Measurements from ENCODE around the gene SETBP1. TPM values are rescaled to one million over a fixed set of nuclear protein-coding genes. Genes with fewer than 3 reads are reported as not detected.

The SETBP1 gene
- total RNA-seq, 3 donors from 2014 or later, result 15.0 to 97.2 (median 17.8) TPM

DNA sequence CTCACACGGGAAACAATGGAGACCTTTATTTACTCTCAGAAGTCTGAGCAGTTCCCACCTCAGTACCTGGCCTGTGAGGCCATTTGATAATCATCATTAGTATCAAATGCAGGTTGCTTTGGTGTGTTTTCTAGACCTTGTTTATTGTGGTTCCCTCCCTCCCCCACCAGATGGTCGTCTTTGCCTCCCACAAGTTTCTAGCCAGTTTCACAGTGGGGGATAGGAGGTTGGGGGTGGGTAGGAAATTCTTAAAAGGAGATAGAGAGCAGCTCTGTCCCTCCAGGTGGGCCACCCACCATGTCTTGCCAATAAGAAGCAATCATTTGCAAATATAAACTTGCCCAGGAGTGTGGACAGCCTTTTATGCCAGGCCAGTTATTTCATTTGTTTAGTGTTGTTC lies 31.3 kb downstream of the SETBP1 start:
- DNase-seq (no peak), ATAC-seq (no peak)
- TF ChIP-seq, protein P1, sequence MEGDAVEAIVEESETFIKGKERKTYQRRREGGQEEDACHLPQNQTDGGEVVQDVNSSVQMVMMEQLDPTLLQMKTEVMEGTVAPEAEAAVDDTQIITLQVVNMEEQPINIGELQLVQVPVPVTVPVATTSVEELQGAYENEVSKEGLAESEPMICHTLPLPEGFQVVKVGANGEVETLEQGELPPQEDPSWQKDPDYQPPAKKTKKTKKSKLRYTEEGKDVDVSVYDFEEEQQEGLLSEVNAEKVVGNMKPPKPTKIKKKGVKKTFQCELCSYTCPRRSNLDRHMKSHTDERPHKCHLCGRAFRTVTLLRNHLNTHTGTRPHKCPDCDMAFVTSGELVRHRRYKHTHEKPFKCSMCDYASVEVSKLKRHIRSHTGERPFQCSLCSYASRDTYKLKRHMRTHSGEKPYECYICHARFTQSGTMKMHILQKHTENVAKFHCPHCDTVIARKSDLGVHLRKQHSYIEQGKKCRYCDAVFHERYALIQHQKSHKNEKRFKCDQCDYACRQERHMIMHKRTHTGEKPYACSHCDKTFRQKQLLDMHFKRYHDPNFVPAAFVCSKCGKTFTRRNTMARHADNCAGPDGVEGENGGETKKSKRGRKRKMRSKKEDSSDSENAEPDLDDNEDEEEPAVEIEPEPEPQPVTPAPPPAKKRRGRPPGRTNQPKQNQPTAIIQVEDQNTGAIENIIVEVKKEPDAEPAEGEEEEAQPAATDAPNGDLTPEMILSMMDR (IDR thresholded peaks at IDR 0.05), result no peak
- intact Hi-C loops (cut with DNase I, micrococcal nuclease), result no loop called here
- Histone ChIP-seq H3K4me1 (ENCODE audit: low read depth) (peaks cover 3% of the 10 kb centered on the region), H3K36me3 (ENCODE audit: low read depth) (no peaks in the 10 kb centered on the region), H3K4me3 (no peak overlapping the region), H3K9me3 (no peaks in the 10 kb centered on the region)

DNA sequence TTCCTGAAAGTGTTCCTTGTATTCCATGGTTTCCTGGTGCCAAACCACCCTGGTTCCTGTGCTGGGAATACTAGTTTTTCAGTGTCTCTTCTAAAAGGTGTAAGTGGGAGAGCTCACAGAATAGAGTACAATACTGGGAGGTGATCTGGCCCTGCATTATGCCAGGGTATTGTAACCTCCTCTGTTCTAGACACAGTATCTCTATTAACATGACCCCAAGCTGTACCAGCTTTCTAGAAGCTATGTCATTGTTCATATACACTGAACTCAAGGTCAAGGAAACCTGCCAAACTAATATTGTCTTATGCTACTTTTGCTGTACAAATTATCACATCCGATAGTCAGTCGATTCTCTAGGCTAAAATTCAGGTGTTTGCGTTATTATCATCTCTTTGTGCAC lies 32.7 kb downstream of the SETBP1 start:
- H3K36me3 ChIP-seq (ENCODE audit: low read depth), result no peaks in the 10 kb centered on the region
- intact Hi-C loops (cut with DNase I, micrococcal nuclease), result no loop called here
- no peak overlapping the region for H3K4me3 ChIP-seq
- TF ChIP-seq, protein P1 (IDR thresholded peaks at IDR 0.05), result no peak
- no peaks in the 10 kb centered on the region for H3K9me3 ChIP-seq
- DNase-seq (no peak), ATAC-seq (no peak)
- H3K4me1 ChIP-seq (ENCODE audit: low read depth), result no peaks in the 10 kb centered on the region

DNA sequence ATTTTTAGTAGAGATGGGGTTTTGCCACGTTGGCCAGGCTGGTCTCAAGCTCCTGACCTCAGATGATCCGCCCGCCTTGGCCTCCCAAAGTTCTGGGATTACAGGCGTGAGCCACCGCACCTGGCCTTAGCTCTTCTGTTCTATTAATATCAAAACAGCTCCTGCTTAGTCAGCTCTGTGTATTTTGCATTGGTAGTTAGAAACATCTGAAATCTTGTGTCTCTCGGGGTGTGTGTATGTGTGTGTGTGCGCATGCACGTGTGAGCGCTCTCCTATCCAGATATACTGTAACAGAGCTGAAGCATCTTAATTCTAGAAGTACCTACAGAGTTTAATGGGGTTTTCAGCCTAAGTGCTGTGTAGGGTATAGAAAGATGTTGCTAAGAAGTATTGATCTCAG lies 33.7 kb downstream of the SETBP1 start:
- H3K36me3 ChIP-seq (ENCODE audit: low read depth), result no peaks in the 10 kb centered on the region
- H3K4me1 ChIP-seq (ENCODE audit: low read depth), result no peaks in the 10 kb centered on the region
- TF ChIP-seq, protein P1 (IDR thresholded peaks at IDR 0.05), result no peak
- DNase-seq, result no peak
- intact Hi-C loops (cut with DNase I, micrococcal nuclease), result no loop called here
- no peaks in the 10 kb centered on the region for H3K9me3 ChIP-seq
- no peak for ATAC-seq
- H3K4me3 ChIP-seq, result no peak overlapping the region

DNA sequence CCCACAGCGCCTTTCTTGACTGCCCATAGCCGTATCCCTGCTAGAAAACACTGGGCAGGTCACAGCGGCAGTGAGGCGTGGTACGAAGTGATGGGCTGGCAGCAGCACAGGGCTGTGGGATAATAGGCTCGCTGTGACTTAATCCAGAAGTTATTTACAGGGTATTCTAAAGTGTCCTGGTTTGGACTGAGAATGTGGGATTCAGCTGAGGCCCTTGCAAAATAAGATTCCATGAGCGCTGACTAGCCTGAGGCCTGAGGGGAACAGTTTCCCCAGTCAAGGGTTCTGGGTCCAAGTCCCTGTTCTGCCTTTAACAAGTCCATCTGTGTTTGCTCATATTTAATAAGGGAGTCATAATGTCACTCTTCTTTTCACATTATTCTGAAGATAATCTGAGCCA lies 34.6 kb downstream of the SETBP1 start:
- TF ChIP-seq, protein P1 (IDR thresholded peaks at IDR 0.05), result no peak
- Histone ChIP-seq H3K9me3 (no peaks in the 10 kb centered on the region), H3K36me3 (ENCODE audit: low read depth) (no peaks in the 10 kb centered on the region), H3K4me1 (ENCODE audit: low read depth) (peaks cover 4% of the 10 kb centered on the region), H3K4me3 (no peak overlapping the region)
- DNase-seq (no peak), ATAC-seq (peak; percentile 47)
- intact Hi-C loops (cut with DNase I, micrococcal nuclease), result no loop called here

DNA sequence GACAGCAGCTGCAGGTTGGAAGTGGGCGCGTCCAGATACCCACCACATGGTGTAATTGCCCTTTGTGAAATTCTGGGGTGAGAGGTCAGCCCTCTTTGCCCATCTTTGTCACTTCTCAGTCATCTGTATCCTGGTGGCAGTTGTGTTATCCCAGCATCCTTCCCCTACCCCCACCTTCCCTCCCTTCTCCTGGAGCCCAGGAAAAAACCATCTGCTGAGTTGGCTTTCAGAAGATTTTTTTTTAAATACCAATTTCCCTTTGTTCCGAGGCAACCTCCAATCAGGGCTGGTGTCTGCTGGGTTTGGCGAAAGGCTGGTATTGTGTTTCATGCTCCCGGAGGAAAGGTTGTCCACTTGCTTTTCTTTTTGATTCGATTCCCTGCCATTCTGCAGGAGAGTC lies 35.2 kb downstream of the SETBP1 start:
- Histone ChIP-seq H3K4me1 (ENCODE audit: low read depth) (peaks cover 4% of the 10 kb centered on the region), H3K4me3 (no peak overlapping the region), H3K9me3 (no peaks in the 10 kb centered on the region), H3K36me3 (ENCODE audit: low read depth) (no peaks in the 10 kb centered on the region)
- no peak for DNase-seq
- TF ChIP-seq, protein P1 (IDR thresholded peaks at IDR 0.05), result no peak
- ATAC-seq, result no peak
- intact Hi-C loops (cut with DNase I, micrococcal nuclease), result no loop called here

DNA sequence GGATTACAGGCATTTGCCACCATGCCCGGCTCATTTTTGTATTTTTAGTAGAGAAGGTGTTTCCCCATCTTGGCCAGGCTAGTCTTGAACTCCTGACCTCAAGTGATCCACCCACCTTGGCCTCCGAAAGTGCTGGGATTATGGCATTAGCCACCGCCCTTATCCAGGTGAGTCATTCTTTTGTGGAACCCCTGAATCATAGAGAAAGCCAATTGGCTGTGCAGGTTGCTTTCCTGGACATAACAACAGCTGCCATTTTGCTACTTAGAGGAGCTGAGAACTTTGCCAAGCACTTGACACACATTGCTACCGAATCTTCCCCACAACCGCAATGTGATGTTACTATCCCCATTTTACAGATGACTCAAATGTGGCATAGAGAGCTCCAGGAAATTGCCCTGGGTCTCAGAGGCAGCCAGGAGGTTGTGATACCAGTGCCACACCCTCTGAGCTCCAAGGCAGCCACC lies 36.0 kb downstream of the SETBP1 start:
- TF ChIP-seq, protein P1 (IDR thresholded peaks at IDR 0.05), result no peak
- intact Hi-C loops (cut with DNase I, micrococcal nuclease), result no loop called here
- ATAC-seq (no peak), DNase-seq (no peak)
- Histone ChIP-seq H3K9me3 (no peaks in the 10 kb centered on the region), H3K4me3 (no peak overlapping the region), H3K4me1 (ENCODE audit: low read depth) (peaks cover 4% of the 10 kb centered on the region), H3K36me3 (ENCODE audit: low read depth) (no peaks in the 10 kb centered on the region)

All from mucosa of descending colon (tissue), 3 donors.